D341Med (cell line): ENCODE results near the gene DRD1.
"Not testable (repeated sequence)": the region's sequence is repeated elsewhere in the genome, so short reads cannot be mapped to it uniquely, and the experiment has no call there.

Experiments used
- DNase-seq: peaks from one replicate; pipeline ENCODE4 v3.0.0; 2012; ENCODE audit warnings: low spot score

DRD1 gene

DNA sequence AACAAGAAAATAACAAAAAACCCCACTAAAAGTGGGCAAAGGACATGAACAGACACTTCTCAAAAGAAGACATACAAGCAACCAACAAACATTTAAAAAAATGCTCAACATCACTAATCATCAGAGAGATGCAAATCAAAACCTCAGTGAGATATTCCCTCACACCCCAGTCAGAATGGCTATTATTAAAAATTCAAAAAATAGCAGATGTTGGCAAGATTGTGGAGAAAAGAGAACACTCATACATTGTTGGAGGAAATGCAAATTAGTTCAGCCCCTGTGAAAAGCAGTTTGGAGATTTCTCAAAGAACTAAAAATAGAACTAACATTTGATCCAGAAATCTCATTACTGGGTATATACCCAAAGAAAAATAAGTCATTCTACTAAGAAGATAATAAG, 19.4 kb downstream of the DRD1 start:
- not testable (repeated sequence) for DNase-seq

DNA sequence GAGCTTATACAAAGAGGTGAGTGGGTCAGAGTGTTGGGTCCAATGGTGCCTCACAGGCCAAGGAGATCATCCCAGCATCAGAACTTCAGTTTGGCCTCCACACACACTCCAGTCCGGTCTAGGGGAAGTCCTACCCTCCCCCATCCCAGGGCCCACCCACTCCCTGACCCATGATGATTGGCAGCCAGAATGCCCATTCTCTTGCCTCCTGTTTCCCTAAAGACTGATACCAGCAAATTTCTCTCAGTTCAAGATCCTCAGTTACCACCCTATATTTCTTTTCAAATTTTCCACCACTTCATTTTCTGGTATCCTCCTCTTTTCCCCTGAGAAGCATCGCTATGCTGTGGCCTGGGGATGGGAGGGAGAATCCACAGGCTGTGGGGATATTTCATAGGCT, 21.9 kb downstream of the DRD1 start:
- DNase-seq, result no peak

DNA sequence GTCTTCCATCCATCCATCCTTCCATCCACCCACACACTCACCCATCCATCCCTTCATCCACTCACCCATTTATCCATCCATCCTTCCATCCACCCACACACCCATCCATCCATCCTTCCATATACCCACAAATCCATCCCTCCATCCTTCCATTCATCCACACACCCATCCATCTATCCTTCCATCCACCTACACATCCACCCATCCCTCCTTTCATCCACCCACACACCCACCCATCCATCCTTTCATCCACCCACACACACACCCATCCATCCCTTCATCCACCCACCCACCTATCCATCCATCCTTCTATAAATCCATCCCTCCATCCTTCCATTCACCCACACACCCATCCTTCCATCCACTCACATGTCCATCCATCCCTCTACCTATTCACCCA, 23.6 kb downstream of the DRD1 start:
- no peak for DNase-seq

DNA sequence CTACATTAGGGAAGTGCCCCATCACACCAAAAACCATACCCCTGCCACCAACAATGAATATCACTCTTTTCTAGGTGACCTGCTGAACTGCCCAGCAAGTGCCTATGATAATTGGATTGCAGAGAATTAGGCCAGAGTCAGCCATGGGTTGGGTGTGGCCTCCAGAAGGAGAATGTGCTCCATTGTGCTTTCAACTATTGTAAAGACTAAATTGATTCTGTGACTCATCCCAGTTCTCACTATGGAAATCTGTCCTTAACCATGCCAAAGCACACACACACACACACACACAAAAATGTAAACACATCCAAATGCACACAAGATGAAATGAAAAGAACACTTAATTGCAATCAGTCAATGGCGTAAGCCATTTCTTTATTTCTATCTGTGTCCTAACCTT, 25.7 kb downstream of the DRD1 start:
- DNase-seq, result no peak

DNA sequence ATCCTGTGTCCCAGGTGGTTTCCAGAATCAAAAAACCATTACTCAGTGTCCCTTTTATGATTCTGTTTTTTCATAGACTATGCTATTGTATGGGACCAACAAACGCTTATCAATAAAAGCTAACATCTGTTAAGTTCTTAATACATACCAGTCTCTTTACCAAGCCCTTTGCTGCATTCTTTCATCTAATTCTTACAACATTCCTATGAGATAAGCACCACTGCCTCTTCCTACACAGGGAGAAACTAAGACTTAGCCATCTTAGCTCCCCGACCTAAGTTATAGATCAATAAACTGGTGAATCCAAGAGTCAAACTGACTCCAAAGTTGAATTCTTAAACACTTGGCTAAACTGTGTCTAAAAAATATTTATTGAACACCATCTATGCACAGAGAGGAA, 26.6 kb downstream of the DRD1 start:
- no peak for DNase-seq

DNA sequence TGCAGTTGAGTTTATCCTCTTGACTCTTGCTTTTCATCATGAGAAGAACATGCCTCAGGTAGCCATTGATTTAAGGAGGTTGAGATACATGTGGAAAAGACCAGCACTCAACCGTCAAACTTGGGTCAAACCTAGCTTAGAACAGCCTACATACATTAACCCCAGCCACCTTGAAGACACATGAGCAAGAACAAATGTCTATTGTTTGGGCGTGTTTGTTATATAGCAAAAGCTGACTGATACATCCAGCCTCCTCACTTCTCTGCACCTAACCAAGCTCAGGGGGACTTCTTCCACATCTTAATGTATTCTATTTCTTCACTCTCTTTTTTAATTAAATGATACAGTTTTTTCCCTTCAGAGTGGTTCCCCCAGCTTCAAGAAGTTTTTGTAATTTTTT, 28.7 kb downstream of the DRD1 start:
- no peak for DNase-seq

DNA sequence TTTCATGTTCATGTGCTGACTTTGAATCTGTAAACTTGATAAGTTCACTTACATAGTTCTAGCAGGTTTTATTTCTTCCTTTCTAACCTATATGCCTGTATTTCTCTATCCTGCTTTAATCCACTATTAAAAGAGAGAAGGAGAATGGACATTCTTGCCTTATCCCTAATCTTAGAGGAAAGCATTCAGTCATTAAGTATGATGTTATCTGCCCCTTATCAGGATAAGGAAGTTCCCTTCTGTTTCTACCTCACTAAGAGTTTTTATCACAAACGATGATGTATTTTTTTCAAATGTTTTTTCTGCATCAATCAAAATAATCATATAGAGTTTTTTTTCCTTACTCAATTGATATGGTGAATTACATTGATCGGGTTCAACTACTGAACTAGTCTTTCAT, 33.1 kb downstream of the DRD1 start:
- no peak for DNase-seq

DNA sequence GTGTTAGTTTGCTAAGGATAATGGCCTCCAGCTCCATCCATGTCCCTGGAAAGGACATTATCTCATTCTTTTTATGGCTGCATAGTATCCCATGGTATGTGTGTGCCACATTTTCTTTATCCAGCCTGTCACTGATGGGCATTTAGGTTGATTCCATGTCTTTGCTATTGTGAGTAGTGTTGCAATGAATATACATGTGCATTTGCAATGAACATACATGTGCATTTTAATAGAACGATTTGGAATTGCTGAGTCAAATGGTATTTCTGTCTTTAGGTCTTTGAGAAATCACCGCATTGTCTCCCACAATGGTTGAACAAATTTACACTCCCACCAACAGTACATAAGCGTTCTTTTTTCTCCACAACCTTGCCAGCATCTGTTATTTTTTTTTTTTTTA, 37.7 kb downstream of the DRD1 start:
- no peak for DNase-seq

DNA sequence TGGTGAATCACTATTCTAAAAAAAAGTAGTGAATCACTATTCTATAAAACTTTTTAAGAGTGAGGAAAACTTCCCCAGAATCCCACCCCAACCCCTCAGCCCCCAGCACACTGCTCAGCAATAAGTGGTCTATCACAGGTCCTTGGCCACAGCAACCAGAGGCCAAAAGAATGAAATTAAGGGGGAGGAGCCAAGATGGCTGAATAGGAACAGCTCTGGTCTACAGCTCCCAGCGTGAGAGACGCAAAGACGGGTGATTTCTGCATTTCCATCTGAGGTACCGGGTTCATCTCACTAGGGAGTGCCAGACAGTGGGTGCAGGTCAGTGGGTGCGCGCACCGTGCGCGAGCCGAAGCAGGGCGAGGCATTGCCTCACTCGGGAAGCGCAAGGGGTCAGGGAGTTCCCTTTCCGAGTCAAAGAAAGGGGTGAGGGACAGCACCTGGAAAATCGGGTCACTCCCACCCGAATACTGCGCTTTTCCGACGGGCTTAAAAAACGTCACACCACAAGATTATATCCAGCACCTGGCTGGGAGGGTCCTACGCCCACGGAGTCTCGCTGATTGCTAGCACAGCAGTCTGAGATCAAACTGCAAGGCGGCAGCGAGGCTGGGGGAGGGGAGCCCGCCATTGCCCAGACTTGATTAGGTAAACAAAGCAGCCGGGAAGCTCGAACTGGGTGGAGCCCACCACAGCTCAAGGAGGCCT, 46.2 kb downstream of the DRD1 start:
- DNase-seq, result not testable (repeated sequence)

DNA sequence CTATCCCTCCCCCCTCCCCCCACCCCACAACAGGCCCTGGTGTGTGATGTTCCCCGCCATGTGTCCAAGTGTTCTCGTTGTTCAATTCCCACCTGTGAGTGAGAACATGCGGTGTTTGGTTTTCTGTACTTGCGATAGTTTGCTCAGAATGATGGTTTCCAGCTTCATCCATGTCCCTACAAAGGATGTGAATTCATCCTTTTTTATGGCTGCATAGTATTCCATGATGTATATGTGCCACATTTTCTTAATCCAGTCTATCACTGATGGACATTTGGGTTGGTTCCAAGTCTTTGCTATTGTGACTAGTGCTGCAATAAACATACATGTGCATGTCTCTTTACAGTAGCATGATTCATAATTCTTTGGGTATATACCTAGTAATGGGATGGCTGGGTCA, 48.6 kb downstream of the DRD1 start:
- not testable (repeated sequence) for DNase-seq

DNA sequence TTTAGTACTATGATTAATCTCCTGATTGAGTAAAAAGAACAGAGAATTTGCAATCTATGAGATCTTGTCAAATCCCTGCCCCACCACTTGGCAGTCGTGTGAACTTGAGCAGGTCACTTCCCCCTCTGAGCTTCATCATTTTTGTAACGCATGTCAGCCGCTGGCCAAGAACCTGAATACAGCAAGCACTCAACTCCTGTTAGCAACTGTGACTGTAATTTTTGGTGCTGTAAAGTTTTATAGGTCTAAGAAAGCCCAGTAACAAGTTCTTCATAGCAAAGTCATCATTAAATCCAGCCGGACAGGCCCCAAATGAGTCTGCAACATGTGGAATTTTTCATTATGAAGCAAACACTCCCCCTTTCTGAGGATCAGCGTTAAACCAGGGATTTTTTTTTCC, 49.4 kb downstream of the DRD1 start:
- DNase-seq, result no peak

DNA sequence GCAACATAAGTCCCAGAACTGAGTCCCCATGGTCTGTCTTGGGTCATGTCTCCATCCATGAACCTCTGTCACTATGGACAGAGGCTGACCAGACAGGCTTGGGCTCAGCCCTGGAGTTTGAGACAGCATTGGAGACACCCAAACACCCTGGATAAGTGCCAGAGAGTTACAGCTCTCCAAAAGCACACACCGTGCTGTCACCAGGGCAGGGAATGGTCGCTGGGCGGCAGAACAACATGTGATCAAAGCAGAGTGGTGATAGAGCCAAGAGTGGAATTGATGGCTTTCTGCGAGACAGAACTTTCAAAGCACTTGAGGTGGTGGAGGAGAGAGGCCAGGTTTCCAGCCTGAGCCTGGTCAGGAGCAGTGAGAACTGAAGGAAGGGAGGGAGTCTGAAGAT, 50.1 kb downstream of the DRD1 start:
- no peak for DNase-seq

DNA sequence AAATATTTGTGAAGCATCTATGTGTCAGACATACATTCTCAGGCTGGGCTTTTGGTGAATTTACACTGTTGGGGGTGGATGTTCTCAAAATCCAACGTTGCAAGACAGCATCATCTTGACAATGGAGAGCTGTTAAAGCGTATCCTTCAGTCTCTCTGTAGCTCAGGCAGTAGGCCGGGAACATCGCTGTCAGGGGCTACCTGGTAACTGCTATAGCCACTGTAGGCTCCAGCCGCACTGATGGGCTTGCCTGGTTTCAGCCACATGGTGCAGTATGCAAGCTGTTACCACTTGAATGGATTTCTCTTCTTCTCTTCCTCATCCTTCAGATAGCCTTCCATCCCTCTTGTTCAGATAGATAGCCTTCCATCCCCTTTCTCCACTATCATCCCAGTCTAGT, 51.7 kb downstream of the DRD1 start:
- no peak for DNase-seq

DNA sequence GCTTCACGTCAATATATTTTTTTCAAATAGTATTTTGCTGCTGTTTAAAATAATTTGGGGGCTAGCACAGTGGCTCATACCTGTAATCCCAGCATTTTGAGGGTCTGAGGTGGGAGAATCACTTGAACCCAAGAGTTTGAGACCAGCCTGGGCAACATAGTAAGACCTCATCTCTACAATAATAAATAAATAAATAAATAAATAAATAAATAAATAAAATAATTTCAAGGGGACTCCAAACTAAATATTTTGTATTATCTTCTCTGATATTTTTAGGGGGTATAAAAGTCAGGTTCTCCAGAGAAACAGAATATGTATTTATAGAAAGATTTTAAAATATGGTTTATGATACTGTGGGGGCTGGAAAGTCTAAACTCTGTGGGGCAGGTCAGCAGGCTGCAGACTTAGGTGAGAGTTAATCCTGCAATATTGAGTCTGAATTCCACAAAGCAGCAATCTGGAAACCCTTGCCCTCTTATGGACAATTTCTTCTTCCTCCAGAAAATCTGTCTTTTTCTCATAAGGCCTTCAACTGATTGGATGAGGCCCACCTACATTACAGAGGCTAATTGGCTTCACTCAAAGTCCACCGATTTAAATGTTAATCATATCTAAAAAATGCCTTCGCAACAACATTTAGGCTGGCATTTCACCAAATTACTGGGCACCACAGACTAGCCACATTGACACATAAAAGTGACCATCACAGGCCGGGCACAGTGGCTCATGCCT, 53.5 kb downstream of the DRD1 start:
- DNase-seq, result no peak
